ENCODE data around the gene POLR3G. TPM values are rescaled to one million over a fixed set of nuclear protein-coding genes. Genes with fewer than 3 reads are reported as not detected.

POLR3G gene
- 1 to 10 TPM in 1 of 3 donors, under 1 TPM in 2; 0.74 to 2.9 (median 0.74) TPM for polyA plus RNA-seq

- WGBS, 3 donors: 0% methylated on average over 67 to 73 of the region's 73 CpGs
- H3K27ac ChIP-seq (ENCODE audit: low read depth, low read length): no peak within 1 kb of the TSS
Observed at GRCh38 chr5:90474235-90475107, at the start of gene POLR3G, which contains the start of gene MBLAC2. Gene POLR3G (plus strand): TSS chr5:90474864. CDS start chr5:90485568, 10,704 bp downstream. Gene MBLAC2 (minus strand): TSS chr5:90474771. CDS start chr5:90474292, 479 bp downstream.

GRCh38 chr5:90434116-90434714 is 40.4 kb upstream of the POLR3G start:
- WGBS, 3 donors: 61 to 64% (median 61%) methylated on average over 5 of the region's 5 CpGs
- no peak overlapping the region for H3K27ac ChIP-seq (ENCODE audit: low read depth, low read length)

- no peak overlapping the region for H3K27ac ChIP-seq (ENCODE audit: low read depth, low read length)
Observed at GRCh38 chr5:90437663-90438062, 37.0 kb upstream of the POLR3G start.

- no peak overlapping the region for H3K27ac ChIP-seq (ENCODE audit: low read depth, low read length)
- WGBS, 3 donors: 7 to 55% (median 48%) methylated on average over 1 of the region's 1 CpG
Observed at GRCh38 chr5:90438100-90438499, 36.6 kb upstream of the POLR3G start.

- no peak overlapping the region for H3K27ac ChIP-seq (ENCODE audit: low read depth, low read length)
- 39 to 64% (median 57%) methylated on average over 2 of the region's 2 CpGs for WGBS, 3 donors
Observed at GRCh38 chr5:90440644-90441043, 34.0 kb upstream of the POLR3G start.

- no peak overlapping the region for H3K27ac ChIP-seq (ENCODE audit: low read depth, low read length)
Observed at GRCh38 chr5:90446961-90447360, 27.7 kb upstream of the POLR3G start.

- no peak overlapping the region for H3K27ac ChIP-seq (ENCODE audit: low read depth, low read length)
- 66 to 85% (median 82%) methylated on average over 4 of the region's 4 CpGs for whole genome bisulfite sequencing, 3 donors
Observed at GRCh38 chr5:90461288-90461687, 13.4 kb upstream of the POLR3G start.

GRCh38 chr5:90472783-90473395 is 1.8 kb upstream of the POLR3G start:
- H3K27ac ChIP-seq (ENCODE audit: low read depth, low read length): no peak overlapping the region
- 24 to 51% (median 50%) methylated on average over 9 of the region's 9 CpGs for WGBS, 3 donors

- 0 to 2% (median 0%) methylated on average over 53 to 56 of the region's 56 CpGs for WGBS, 3 donors
- H3K27ac ChIP-seq (ENCODE audit: low read depth, low read length): no peak overlapping the region
Observed at GRCh38 chr5:90473396-90474234, 1.0 kb upstream of the POLR3G start.

- H3K27ac ChIP-seq (ENCODE audit: low read depth, low read length): no peak overlapping the region
- 62 to 81% (median 77%) methylated on average over 17 of the region's 17 CpGs for WGBS, 3 donors
Observed at GRCh38 chr5:90475436-90475980, 844 bp downstream of the POLR3G start.

- 75 to 91% (median 78%) methylated on average over 3 of the region's 3 CpGs for WGBS, 3 donors
Observed at GRCh38 chr5:90476391-90476790, 1.7 kb downstream of the POLR3G start.

GRCh38 chr5:90477073-90477472 is 2.4 kb downstream of the POLR3G start:
- 70 to 76% (median 72%) methylated on average over 2 of the region's 2 CpGs for WGBS, 3 donors
- H3K27ac ChIP-seq (ENCODE audit: low read depth, low read length): no peak overlapping the region

More at GRCh38 chr5:90476391-90476790, 1.7 kb downstream of the POLR3G start:
- H3K27ac ChIP-seq (ENCODE audit: low read depth, low read length): no peak overlapping the region

- no peak overlapping the region for H3K27ac ChIP-seq (ENCODE audit: low read depth, low read length)
- WGBS, 3 donors: 79 to 85% (median 83%) methylated on average over 8 of the region's 8 CpGs
Observed at GRCh38 chr5:90477621-90478215, 3.1 kb downstream of the POLR3G start.

GRCh38 chr5:90479611-90480385 is 5.1 kb downstream of the POLR3G start:
- no peak overlapping the region for H3K27ac ChIP-seq (ENCODE audit: low read depth, low read length)

- no peak overlapping the region for H3K27ac ChIP-seq (ENCODE audit: low read depth, low read length)
- WGBS, 3 donors: 61 to 90% (median 88%) methylated on average over 1 of the region's 1 CpG
Observed at GRCh38 chr5:90480699-90481098, 6.0 kb downstream of the POLR3G start.

GRCh38 chr5:90483206-90483605 is 8.5 kb downstream of the POLR3G start:
- no peak overlapping the region for H3K27ac ChIP-seq (ENCODE audit: low read depth, low read length)
- WGBS, 3 donors: 91 to 96% (median 95%) methylated on average over 8 of the region's 8 CpGs

- H3K27ac ChIP-seq (ENCODE audit: low read depth, low read length): no peak overlapping the region
- 59 to 72% (median 71%) methylated on average over 3 of the region's 3 CpGs for WGBS, 3 donors
Observed at GRCh38 chr5:90484540-90484939, 9.9 kb downstream of the POLR3G start.
